OCI-LY1 (cell line): ENCODE measurements around the gene COL8A1.

Experiments used
- CTCF ChIP-seq: fragments of 200-600 bp; sonication (generic), shearing (Covaris generic); IDR thresholded peaks from 2 replicates; pipeline ENCODE4 v1.5.1; 2017; ENCODE audit warnings: mild to moderate bottlenecking, antibody characterized with exemption, low read length, moderate library complexity, mixed read lengths
- EZH2 ChIP-seq: fragments of 200-600 bp; sonication (generic), shearing (Covaris generic); IDR thresholded peaks from 2 replicates; pipeline ENCODE4 v1.8.0; 2017; ENCODE audit warnings: borderline replicate concordance, mixed run types, mild to moderate bottlenecking, antibody characterized with exemption, low read length, moderate library complexity, mixed read lengths

GRCh38 chr3:99641982-99642381 is 3.6 kb downstream of the COL8A1 start:
- TF ChIP-seq CTCF (no peak), EZH2 (no peak)
